ENCODE data around the gene MRPS26. TPM values are rescaled to one million over a fixed set of nuclear protein-coding genes. Genes with fewer than 3 reads are reported as not detected.

Gene MRPS26
- total and polyA plus RNA-seq, 4 donors = 26.9 to 65.2 (median 40.3) TPM

DNA sequence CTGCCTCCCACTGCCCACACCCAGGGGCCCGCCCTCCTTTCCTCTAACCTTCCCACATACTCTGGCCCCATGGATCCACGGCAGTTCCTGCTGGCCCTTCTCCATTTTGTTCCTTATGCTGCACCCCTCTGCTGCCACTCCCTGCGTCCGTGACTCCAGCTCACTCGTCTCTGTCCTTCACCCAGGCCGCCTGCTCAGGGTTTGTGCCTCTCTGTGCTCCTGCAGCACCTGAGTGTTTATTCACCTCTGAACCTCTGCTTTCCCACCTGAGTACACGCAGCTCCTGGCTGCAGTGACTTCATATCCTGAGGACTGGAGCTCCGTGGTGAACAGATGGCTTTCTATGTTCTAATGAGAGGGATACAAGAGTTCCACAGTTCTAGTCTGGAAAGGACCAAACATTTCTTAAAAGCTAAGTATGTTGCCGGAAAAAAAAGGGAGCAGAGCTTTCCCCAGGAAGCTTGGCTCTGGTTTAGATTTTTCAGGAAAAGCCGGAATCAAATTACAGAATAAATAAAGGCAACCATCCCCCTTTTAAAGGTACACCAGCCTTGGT is 3.9 kb upstream of the MRPS26 start (continued):
- TF ChIP-seq, protein P1, sequence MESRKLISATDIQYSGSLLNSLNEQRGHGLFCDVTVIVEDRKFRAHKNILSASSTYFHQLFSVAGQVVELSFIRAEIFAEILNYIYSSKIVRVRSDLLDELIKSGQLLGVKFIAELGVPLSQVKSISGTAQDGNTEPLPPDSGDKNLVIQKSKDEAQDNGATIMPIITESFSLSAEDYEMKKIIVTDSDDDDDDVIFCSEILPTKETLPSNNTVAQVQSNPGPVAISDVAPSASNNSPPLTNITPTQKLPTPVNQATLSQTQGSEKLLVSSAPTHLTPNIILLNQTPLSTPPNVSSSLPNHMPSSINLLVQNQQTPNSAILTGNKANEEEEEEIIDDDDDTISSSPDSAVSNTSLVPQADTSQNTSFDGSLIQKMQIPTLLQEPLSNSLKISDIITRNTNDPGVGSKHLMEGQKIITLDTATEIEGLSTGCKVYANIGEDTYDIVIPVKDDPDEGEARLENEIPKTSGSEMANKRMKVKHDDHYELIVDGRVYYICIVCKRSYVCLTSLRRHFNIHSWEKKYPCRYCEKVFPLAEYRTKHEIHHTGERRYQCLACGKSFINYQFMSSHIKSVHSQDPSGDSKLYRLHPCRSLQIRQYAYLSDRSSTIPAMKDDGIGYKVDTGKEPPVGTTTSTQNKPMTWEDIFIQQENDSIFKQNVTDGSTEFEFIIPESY (IDR thresholded peaks at IDR 0.05) = no peak
- TF ChIP-seq, protein P2, sequence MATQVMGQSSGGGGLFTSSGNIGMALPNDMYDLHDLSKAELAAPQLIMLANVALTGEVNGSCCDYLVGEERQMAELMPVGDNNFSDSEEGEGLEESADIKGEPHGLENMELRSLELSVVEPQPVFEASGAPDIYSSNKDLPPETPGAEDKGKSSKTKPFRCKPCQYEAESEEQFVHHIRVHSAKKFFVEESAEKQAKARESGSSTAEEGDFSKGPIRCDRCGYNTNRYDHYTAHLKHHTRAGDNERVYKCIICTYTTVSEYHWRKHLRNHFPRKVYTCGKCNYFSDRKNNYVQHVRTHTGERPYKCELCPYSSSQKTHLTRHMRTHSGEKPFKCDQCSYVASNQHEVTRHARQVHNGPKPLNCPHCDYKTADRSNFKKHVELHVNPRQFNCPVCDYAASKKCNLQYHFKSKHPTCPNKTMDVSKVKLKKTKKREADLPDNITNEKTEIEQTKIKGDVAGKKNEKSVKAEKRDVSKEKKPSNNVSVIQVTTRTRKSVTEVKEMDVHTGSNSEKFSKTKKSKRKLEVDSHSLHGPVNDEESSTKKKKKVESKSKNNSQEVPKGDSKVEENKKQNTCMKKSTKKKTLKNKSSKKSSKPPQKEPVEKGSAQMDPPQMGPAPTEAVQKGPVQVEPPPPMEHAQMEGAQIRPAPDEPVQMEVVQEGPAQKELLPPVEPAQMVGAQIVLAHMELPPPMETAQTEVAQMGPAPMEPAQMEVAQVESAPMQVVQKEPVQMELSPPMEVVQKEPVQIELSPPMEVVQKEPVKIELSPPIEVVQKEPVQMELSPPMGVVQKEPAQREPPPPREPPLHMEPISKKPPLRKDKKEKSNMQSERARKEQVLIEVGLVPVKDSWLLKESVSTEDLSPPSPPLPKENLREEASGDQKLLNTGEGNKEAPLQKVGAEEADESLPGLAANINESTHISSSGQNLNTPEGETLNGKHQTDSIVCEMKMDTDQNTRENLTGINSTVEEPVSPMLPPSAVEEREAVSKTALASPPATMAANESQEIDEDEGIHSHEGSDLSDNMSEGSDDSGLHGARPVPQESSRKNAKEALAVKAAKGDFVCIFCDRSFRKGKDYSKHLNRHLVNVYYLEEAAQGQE (IDR thresholded peaks at IDR 0.05) = no peak
- TF ChIP-seq EGR1 (IDR thresholded peaks at IDR 0.05; ENCODE audit: low read depth in 2 of 2) = no peak

DNA sequence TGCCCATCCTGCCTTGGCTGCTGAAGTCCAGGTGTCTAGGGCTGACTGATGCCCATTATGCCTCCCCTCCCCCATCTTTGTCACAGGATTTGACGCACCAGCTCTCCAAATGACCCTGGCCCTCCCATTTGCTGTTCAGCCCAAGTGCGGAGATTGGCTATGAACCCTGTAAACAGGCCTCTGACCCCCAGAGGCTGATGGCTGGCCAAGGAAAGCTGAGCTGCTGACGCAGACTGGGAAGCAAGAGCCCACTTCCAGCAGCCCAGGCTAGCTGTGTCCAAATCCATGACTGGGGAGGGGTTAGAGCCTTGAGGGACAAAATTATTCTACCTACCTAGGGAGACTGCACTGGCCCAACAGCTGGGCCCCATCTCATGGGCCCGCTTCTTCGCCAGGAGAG is 3.2 kb upstream of the MRPS26 start:
- no peak overlapping the region for H3K4me3 ChIP-seq (ENCODE audit: low read depth in 1 of 3, low read length in 3 of 3)
- H3K4me1 ChIP-seq (ENCODE audit: control insufficient read depth in 4 of 4, insufficient read depth in 4 of 4, low read length in 3 of 4) = peaks cover 5 to 37% (median 24%) of the 10 kb centered on the region in 4 donors
- TF ChIP-seq, protein P2 (IDR thresholded peaks at IDR 0.05) = no peak
- TF ChIP-seq, protein P3, sequence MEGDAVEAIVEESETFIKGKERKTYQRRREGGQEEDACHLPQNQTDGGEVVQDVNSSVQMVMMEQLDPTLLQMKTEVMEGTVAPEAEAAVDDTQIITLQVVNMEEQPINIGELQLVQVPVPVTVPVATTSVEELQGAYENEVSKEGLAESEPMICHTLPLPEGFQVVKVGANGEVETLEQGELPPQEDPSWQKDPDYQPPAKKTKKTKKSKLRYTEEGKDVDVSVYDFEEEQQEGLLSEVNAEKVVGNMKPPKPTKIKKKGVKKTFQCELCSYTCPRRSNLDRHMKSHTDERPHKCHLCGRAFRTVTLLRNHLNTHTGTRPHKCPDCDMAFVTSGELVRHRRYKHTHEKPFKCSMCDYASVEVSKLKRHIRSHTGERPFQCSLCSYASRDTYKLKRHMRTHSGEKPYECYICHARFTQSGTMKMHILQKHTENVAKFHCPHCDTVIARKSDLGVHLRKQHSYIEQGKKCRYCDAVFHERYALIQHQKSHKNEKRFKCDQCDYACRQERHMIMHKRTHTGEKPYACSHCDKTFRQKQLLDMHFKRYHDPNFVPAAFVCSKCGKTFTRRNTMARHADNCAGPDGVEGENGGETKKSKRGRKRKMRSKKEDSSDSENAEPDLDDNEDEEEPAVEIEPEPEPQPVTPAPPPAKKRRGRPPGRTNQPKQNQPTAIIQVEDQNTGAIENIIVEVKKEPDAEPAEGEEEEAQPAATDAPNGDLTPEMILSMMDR (IDR thresholded peaks at IDR 0.05; ENCODE audit: low read depth, low read length, missing input control) = no peak
- TF ChIP-seq FOXA2 (IDR thresholded peaks at IDR 0.05) = peak; percentile 3
- TF ChIP-seq HNF4A (conservative IDR thresholded peaks at IDR 0.05) = peak; percentile 39 to 54
- no peak for TF ChIP-seq EGR1 (IDR thresholded peaks at IDR 0.05; ENCODE audit: low read depth in 2 of 2)
- TF ChIP-seq, protein P4, sequence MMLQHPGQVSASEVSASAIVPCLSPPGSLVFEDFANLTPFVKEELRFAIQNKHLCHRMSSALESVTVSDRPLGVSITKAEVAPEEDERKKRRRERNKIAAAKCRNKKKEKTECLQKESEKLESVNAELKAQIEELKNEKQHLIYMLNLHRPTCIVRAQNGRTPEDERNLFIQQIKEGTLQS (IDR thresholded peaks at IDR 0.05) = no peak
- TF ChIP-seq NR2F2 (IDR thresholded peaks at IDR 0.05) = peak; percentile 71
- no peak for TF ChIP-seq HNF4G (IDR thresholded peaks at IDR 0.05)
- TF ChIP-seq GABPA (IDR thresholded peaks at IDR 0.05 in 1 of 2, conservative IDR thresholded peaks at IDR 0.05 in 1 of 2) = no peak
- peak; percentile 82 for TF ChIP-seq SP1 (IDR thresholded peaks at IDR 0.05)
- TF ChIP-seq RAD21 (IDR thresholded peaks at IDR 0.05) = no peak
- no peak for TF ChIP-seq JUND (IDR thresholded peaks at IDR 0.05)
- TF ChIP-seq, protein P5, sequence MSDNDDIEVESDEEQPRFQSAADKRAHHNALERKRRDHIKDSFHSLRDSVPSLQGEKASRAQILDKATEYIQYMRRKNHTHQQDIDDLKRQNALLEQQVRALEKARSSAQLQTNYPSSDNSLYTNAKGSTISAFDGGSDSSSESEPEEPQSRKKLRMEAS (IDR thresholded peaks at IDR 0.05) = no peak
- no peak for TF ChIP-seq TAF1 (conservative IDR thresholded peaks at IDR 0.05)
- TF ChIP-seq RXRA (IDR thresholded peaks at IDR 0.05) = peak; percentile 52 to 74
- TF ChIP-seq YY1 (IDR thresholded peaks at IDR 0.05) = peak; percentile 64
- peak; percentile 34 for TF ChIP-seq FOXA1 (IDR thresholded peaks at IDR 0.05)
- H3K27ac ChIP-seq (ENCODE audit: low read depth in 1 of 2, low read length in 2 of 2) = peak overlapping the region; percentile 74 to 82
- peaks cover under 1 to 14% (median 6%) of the 10 kb centered on the region in 4 donors for H3K36me3 ChIP-seq (ENCODE audit: control insufficient read depth in 4 of 4, insufficient read depth in 3 of 4, low read depth in 1 of 4, low read length in 3 of 4)
- WGBS = 61% methylated on average over 5 of the region's 5 CpGs
- H3K9me3 ChIP-seq (ENCODE audit: control insufficient read depth in 4 of 4, low read length in 3 of 4) = no peaks in the 10 kb centered on the region
- no peak overlapping the region for H3K9ac ChIP-seq (ENCODE audit: low read depth in 1 of 2, low read length in 2 of 2)
- no peak for DNase-seq (ENCODE audit: low spot score)
- no peaks in the 10 kb centered on the region for H3K27me3 ChIP-seq (ENCODE audit: control insufficient read depth in 4 of 4, insufficient read depth in 4 of 4, low read length in 3 of 4)
